ENCODE results near the gene ATP8B3.

The ATP8B3 gene

GRCh38 chr19:1854039-1854541 lies 42.0 kb upstream of the ATP8B3 start:
- no peak overlapping the region for H3K4me3 ChIP-seq (ENCODE audit: low read depth, low read length)
- no peak for TF ChIP-seq CTCF (IDR thresholded peaks at IDR 0.05; ENCODE audit: low read depth, low read length)

- no peak overlapping the region for H3K4me3 ChIP-seq (ENCODE audit: low read depth, low read length)
- peak; percentile 88 for TF ChIP-seq CTCF (IDR thresholded peaks at IDR 0.05; ENCODE audit: low read depth, low read length)
These were observed 41.4 kb upstream of the ATP8B3 start for GRCh38 chr19:1853295-1854038.

GRCh38 chr19:1852581-1853128 lies 40.6 kb upstream of the ATP8B3 start:
- no peak for TF ChIP-seq CTCF (IDR thresholded peaks at IDR 0.05; ENCODE audit: low read depth, low read length)
- H3K4me3 ChIP-seq (ENCODE audit: low read depth, low read length), result no peak overlapping the region

GRCh38 chr19:1851654-1852580 lies 39.8 kb upstream of the ATP8B3 start:
- TF ChIP-seq CTCF (IDR thresholded peaks at IDR 0.05; ENCODE audit: low read depth, low read length), result no peak
- H3K4me3 ChIP-seq (ENCODE audit: low read depth, low read length), result no peak overlapping the region

GRCh38 chr19:1850809-1851653 lies 39.0 kb upstream of the ATP8B3 start:
- TF ChIP-seq CTCF (IDR thresholded peaks at IDR 0.05; ENCODE audit: low read depth, low read length), result no peak
- H3K4me3 ChIP-seq (ENCODE audit: low read depth, low read length), result no peak overlapping the region

- TF ChIP-seq CTCF (IDR thresholded peaks at IDR 0.05; ENCODE audit: low read depth, low read length), result no peak
- H3K4me3 ChIP-seq (ENCODE audit: low read depth, low read length), result no peak overlapping the region
These were observed 37.9 kb upstream of the ATP8B3 start for GRCh38 chr19:1849886-1850398.
